Large intestine (tissue), 3 donors: ENCODE measurements around the gene TRIM13. TPM values are rescaled to one million over a fixed set of nuclear protein-coding genes. Genes with fewer than 3 reads are reported as not detected.
A peak's percentile ranks its signal among the peaks of the same experiment; 100 is the strongest.

Experiments
- DNase-seq, 2 donors: peaks; one replicate each; pipeline versions ENCODE4 v3.0.0 to v3.0.0-alpha.2; 2013
- H3K27ac ChIP-seq: one replicate; pipeline ENCODE4 v1.5.1; 2013; ENCODE audit warnings: low read length
- H3K27me3 ChIP-seq: 2 replicates; pipeline ENCODE4 v1.6.1; 2013; ENCODE audit warnings: low read length; ENCODE audit not compliant: control insufficient read depth, insufficient read depth
- H3K36me3 ChIP-seq: 2 replicates; pipeline ENCODE4 v1.6.1; 2013; ENCODE audit warnings: low read length; ENCODE audit not compliant: control insufficient read depth, insufficient read depth
- H3K4me1 ChIP-seq: one replicate; pipeline ENCODE4 v1.6.1; 2013; ENCODE audit warnings: low read length; ENCODE audit not compliant: control insufficient read depth, insufficient read depth
- H3K4me3 ChIP-seq: one replicate; pipeline ENCODE4 v1.5.1; 2013; ENCODE audit warnings: low read length
- H3K9me3 ChIP-seq: one replicate; pipeline ENCODE4 v1.6.1; 2013; ENCODE audit warnings: mild to moderate bottlenecking, low read depth, low read length, moderate library complexity; ENCODE audit not compliant: control insufficient read depth
- WGBS: methylation state at CpG from one replicate; pipeline ENCODE4 v1.1.5; 2013; ENCODE audit warnings: low lambda C conversion rate; ENCODE audit not compliant: insufficient coverage; 5-methylcytosine and 5-hydroxymethylcytosine counted together
- polyA plus RNA-seq: library from polyadenylated mRNA; unstranded; fragments of 120-200 nt; gene quantifications from one replicate; pipeline ENCODE4 v1.2.1, GENCODE V29; 2013

TRIM13 gene
- polyA plus RNA-seq, 1 donor, result 33.8 TPM

DNA sequence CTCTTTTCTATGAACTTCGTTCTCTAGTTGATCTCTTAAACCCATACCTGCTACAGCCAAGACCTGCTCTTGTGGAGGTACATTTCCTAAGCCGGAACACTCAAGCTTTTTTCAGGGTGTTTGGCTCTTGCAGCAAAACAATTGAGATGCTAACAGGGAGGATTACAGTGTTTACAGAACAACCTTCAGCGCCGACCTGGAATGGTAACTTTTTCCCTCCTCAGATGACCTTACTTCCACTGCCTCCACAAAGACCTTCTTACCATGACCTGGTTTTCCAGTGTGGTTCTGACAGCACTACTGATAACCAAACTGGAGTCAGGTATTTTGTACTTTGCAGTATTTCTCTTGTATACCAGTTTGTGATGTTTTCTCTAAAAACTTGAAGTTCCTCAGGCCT, 18.9 kb downstream of the TRIM13 start:
- no peaks in the 10 kb centered on the region for H3K9me3 ChIP-seq
- H3K4me3 ChIP-seq, result no peak overlapping the region
- no peak overlapping the region for H3K27ac ChIP-seq
- DNase-seq, result no peak
- no peaks in the 10 kb centered on the region for H3K27me3 ChIP-seq
- H3K4me1 ChIP-seq, result no peaks in the 10 kb centered on the region
- no CpG with 5 or more reads among the region's 4 CpGs for WGBS
- H3K36me3 ChIP-seq, result peaks cover 38% of the 10 kb centered on the region

DNA sequence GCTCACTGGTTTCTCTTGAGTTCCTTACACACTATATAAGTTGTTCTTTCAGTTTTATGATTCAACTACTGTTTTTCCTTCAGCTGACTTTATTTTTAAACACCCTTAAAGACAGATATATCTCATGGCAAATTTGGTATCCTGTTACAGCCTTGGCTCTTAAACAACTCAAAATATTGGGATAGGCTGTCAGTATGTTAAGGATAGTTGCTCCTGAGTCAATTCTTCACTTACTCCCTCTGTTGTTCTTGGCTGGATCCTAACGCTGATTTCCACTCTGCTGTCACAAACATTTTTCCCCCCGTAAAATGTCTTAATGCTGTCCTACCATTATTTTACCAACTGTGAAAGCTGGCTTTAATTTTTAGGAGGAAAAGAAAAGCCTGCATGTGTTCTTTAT, 19.6 kb downstream of the TRIM13 start:
- H3K9me3 ChIP-seq, result no peaks in the 10 kb centered on the region
- no CpG with 5 or more reads among the region's 2 CpGs for WGBS
- no peak overlapping the region for H3K4me3 ChIP-seq
- H3K4me1 ChIP-seq, result no peaks in the 10 kb centered on the region
- no peaks in the 10 kb centered on the region for H3K27me3 ChIP-seq
- no peak overlapping the region for H3K27ac ChIP-seq
- H3K36me3 ChIP-seq, result peaks cover 36% of the 10 kb centered on the region
- DNase-seq, result no peak

DNA sequence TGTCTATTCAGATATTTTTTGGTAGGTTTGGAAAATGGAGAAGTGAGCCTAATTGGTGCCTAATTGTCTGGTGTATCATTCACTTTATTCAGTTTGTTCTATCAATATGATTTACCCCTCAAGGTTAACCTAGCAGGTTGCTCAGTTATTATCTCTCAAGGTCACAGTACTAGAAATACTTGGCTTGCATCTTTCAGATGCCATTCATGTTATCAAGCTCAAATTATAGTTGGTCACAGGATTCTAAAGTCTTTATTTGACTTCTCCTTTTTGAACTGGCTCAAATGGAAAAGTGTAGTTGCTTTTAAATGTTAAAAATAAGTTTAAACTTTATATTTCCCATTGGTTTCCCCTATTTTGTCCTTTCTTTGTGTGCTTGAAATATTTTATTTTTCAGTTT, 21.0 kb downstream of the TRIM13 start:
- H3K27me3 ChIP-seq, result no peaks in the 10 kb centered on the region
- no peak overlapping the region for H3K4me3 ChIP-seq
- no peak for DNase-seq
- H3K9me3 ChIP-seq, result no peaks in the 10 kb centered on the region
- no peaks in the 10 kb centered on the region for H3K4me1 ChIP-seq
- peaks cover 23% of the 10 kb centered on the region for H3K36me3 ChIP-seq
- H3K27ac ChIP-seq, result no peak overlapping the region

- Histone ChIP-seq H3K27me3 (no peaks in the 10 kb centered on the region), H3K27ac (no peak overlapping the region), H3K36me3 (peaks cover 8% of the 10 kb centered on the region), H3K9me3 (no peaks in the 10 kb centered on the region), H3K4me3 (no peak overlapping the region), H3K4me1 (no peaks in the 10 kb centered on the region)
- no peak for DNase-seq
- 100% methylated on average over 1 of the region's 1 CpG for WGBS
These were observed 28.6 kb downstream of the TRIM13 start for GRCh38 chr13:50025436-50025835.

- H3K27ac ChIP-seq, result peak overlapping the region; percentile 35
- no peaks in the 10 kb centered on the region for H3K4me1 ChIP-seq
- H3K27me3 ChIP-seq, result no peaks in the 10 kb centered on the region
- H3K9me3 ChIP-seq, result no peaks in the 10 kb centered on the region
- WGBS, result 46% methylated on average over 2 of the region's 2 CpGs
- no peak overlapping the region for H3K4me3 ChIP-seq
- peaks cover 2% of the 10 kb centered on the region for H3K36me3 ChIP-seq
- DNase-seq, result peak; percentile 47 to 81
These were observed 30.1 kb downstream of the TRIM13 start for GRCh38 chr13:50026788-50027473.

GRCh38 chr13:50030315-50030714, 33.5 kb downstream of the TRIM13 start:
- DNase-seq, result no peak
- no CpG with 5 or more reads among the region's 3 CpGs for WGBS
- H3K27me3 ChIP-seq, result no peaks in the 10 kb centered on the region
- H3K4me1 ChIP-seq, result no peaks in the 10 kb centered on the region
- no peaks in the 10 kb centered on the region for H3K36me3 ChIP-seq
- H3K9me3 ChIP-seq, result no peaks in the 10 kb centered on the region
- H3K4me3 ChIP-seq, result no peak overlapping the region
- no peak overlapping the region for H3K27ac ChIP-seq

DNA sequence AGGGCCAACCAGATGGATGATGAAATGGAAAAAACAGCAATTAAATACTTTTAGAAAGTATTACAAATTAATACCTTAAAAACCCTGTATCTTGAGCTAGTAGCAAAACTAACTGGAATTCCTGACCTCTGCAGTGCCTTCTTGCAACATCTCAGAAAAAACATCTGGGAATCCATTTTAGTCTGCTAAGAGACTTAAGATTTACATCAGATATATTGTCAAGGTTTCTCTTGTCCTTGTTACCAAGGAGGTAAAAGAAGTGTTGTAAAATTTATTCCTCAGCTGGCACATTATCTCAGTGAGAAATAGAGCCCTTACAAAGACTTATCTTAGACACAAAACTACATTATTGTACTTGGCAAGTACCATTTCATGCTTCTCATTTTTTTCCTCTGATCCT, 36.9 kb downstream of the TRIM13 start:
- Histone ChIP-seq H3K36me3 (no peaks in the 10 kb centered on the region), H3K9me3 (no peaks in the 10 kb centered on the region), H3K4me1 (no peaks in the 10 kb centered on the region), H3K4me3 (no peak overlapping the region), H3K27me3 (no peaks in the 10 kb centered on the region), H3K27ac (no peak overlapping the region)
- DNase-seq, result no peak

- H3K36me3 ChIP-seq, result no peaks in the 10 kb centered on the region
- no peaks in the 10 kb centered on the region for H3K9me3 ChIP-seq
- no peaks in the 10 kb centered on the region for H3K27me3 ChIP-seq
- no peak for DNase-seq
- no peak overlapping the region for H3K27ac ChIP-seq
- no peaks in the 10 kb centered on the region for H3K4me1 ChIP-seq
- no peak overlapping the region for H3K4me3 ChIP-seq
These were observed 40.9 kb downstream of the TRIM13 start for GRCh38 chr13:50037788-50038187.

DNA sequence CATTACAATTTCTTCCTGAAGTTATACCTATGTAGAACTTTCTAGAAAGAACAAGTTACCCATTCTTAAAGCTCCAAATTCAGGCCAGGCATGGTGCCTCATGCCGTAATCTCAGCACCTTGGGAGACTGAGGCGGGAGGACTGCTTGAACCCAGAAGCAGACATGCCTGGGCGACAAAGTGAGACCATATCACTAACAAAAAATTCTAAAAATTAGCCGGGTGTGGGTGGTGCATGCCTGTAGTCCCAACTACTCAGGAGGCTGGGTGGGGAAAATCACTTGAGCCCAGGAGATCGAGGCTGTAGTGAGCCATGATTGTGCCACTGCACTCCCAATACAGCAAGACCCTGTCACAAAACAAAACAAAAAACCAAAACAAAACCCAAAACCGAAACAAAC, 41.4 kb downstream of the TRIM13 start:
- Histone ChIP-seq H3K9me3 (no peaks in the 10 kb centered on the region), H3K27ac (no peak overlapping the region), H3K4me3 (no peak overlapping the region), H3K27me3 (no peaks in the 10 kb centered on the region), H3K4me1 (no peaks in the 10 kb centered on the region), H3K36me3 (no peaks in the 10 kb centered on the region)
- no CpG with 5 or more reads among the region's 6 CpGs for WGBS
- DNase-seq, result no peak

- Histone ChIP-seq H3K27ac (no peak overlapping the region), H3K27me3 (no peaks in the 10 kb centered on the region), H3K36me3 (no peaks in the 10 kb centered on the region), H3K9me3 (no peaks in the 10 kb centered on the region), H3K4me3 (no peak overlapping the region), H3K4me1 (no peaks in the 10 kb centered on the region)
- no peak for DNase-seq
- 100% methylated on average over 2 of the region's 4 CpGs for WGBS
These were observed 55.6 kb downstream of the TRIM13 start for GRCh38 chr13:50052478-50052877.

GRCh38 chr13:50053844-50054243, 57.0 kb downstream of the TRIM13 start:
- DNase-seq, result no peak
- no CpG with 5 or more reads among the region's 1 CpG for WGBS
- H3K27ac ChIP-seq, result no peak overlapping the region

More at GRCh38 chr13:50053844-50054243, 57.0 kb downstream of the TRIM13 start:
- Histone ChIP-seq H3K4me1 (no peaks in the 10 kb centered on the region), H3K27me3 (no peaks in the 10 kb centered on the region), H3K9me3 (no peaks in the 10 kb centered on the region), H3K36me3 (no peaks in the 10 kb centered on the region), H3K4me3 (no peak overlapping the region)
